ENCODE results near the gene RELN. TPM values are rescaled to one million over a fixed set of nuclear protein-coding genes. Genes with fewer than 3 reads are reported as not detected.

Gene RELN
- total and polyA plus RNA-seq, 9 of the 15 experiments (the other 6 are each of a cell fraction or from before 2014, with no cell fraction given), result 12.9 to 43.2 (median 18.1) TPM

DNA sequence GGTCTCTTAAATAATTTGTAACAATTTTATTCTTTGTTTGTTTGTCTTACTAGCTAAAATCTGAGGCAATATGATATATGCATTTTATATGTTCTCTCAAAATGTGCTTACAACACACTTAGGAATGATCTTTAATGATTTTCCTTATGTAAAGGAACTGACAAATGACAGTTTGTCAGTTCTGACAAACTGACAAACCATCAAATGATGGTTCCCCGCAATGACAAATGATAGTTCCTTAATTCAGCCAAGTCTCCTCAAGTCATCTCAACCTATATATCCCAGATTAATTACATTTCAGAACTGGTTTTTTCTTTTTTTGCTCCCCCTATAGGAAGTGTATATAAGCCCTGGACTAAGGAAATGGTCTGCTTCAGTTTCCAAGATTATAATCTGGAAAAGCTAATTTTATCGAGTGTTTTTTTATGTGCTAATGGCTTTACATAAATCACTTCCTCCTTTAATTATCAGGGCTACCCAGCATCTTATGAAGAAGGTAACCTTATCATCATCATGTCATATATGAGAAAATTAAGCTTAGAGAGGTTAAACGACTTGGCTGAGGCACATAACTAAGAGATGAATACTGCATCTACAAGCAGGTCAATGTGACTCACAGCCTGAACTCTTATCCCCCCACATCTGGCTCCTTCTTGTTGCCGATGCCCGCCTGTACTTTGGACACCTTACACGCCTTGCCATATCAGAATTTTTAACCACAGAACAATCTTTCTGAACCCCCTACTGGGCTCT, 75.1 kb downstream of the RELN start (continued):
- TF ChIP-seq NR2C2 (CRISPR knock-in tag; IDR thresholded peaks at IDR 0.05), result no peak
- TF ChIP-seq NR2C2 (tag; IDR thresholded peaks at IDR 0.05), result 0 out of 2 replicates have a peak, but pooled peaks have one; percentile 14
- TF ChIP-seq, protein P1, sequence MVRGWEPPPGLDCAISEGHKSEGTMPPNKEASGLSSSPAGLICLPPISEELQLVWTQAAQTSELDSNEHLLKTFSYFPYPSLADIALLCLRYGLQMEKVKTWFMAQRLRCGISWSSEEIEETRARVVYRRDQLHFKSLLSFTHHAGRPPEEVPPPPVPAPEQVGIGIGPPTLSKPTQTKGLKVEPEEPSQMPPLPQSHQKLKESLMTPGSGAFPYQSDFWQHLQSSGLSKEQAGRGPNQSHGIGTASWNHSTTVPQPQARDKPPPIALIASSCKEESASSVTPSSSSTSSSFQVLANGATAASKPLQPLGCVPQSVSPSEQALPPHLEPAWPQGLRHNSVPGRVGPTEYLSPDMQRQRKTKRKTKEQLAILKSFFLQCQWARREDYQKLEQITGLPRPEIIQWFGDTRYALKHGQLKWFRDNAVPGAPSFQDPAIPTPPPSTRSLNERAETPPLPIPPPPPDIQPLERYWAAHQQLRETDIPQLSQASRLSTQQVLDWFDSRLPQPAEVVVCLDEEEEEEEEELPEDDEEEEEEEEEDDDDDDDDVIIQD (CRISPR knock-in tag; IDR thresholded peaks at IDR 0.05), result no peak
- TF ChIP-seq, protein P2, sequence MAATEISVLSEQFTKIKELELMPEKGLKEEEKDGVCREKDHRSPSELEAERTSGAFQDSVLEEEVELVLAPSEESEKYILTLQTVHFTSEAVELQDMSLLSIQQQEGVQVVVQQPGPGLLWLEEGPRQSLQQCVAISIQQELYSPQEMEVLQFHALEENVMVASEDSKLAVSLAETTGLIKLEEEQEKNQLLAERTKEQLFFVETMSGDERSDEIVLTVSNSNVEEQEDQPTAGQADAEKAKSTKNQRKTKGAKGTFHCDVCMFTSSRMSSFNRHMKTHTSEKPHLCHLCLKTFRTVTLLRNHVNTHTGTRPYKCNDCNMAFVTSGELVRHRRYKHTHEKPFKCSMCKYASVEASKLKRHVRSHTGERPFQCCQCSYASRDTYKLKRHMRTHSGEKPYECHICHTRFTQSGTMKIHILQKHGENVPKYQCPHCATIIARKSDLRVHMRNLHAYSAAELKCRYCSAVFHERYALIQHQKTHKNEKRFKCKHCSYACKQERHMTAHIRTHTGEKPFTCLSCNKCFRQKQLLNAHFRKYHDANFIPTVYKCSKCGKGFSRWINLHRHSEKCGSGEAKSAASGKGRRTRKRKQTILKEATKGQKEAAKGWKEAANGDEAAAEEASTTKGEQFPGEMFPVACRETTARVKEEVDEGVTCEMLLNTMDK (IDR thresholded peaks at IDR 0.05; ENCODE audit: borderline replicate concordance, insufficient read depth, low read depth, low read length, poor library complexity, severe bottlenecking), result no peak
- TF ChIP-seq CTBP1 (IDR thresholded peaks at IDR 0.05; ENCODE audit: borderline replicate concordance), result peak; percentile 59; the same call in 1 of the 2 replicates
- TF ChIP-seq ZC3H4 (CRISPR knock-in tag; IDR thresholded peaks at IDR 0.05; ENCODE audit: borderline replicate concordance), result no peak
- TF ChIP-seq SREBF1 (IDR thresholded peaks at IDR 0.05; ENCODE audit: borderline replicate concordance, low read depth, low read length), result no peak
- 0 out of 3 replicates have a peak, but pooled peaks of 1 of the 2 experiments have one; percentile 8 for TF ChIP-seq CBX3 (IDR thresholded peaks at IDR 0.05; ENCODE audit: borderline replicate concordance in 1 of 2, low read length in 2 of 2)
- TF ChIP-seq NFIC (IDR thresholded peaks at IDR 0.05), result peak; percentile 19; the same call in 1 of the 2 replicates
- TF ChIP-seq KDM2B (CRISPR knock-in tag; IDR thresholded peaks at IDR 0.05), result no peak
- peak; percentile 53 for TF ChIP-seq TCF3 (CRISPR knock-in tag; IDR thresholded peaks at IDR 0.05)
- TF ChIP-seq DPF2 (IDR thresholded peaks at IDR 0.05), result peak; percentile 71
- TF ChIP-seq STAG1 (CRISPR knock-in tag; IDR thresholded peaks at IDR 0.05; ENCODE audit: borderline replicate concordance), result no peak
- TF ChIP-seq TOE1 (IDR thresholded peaks at IDR 0.05; ENCODE audit: borderline replicate concordance), result no peak
- no peak for TF ChIP-seq TOE1 (CRISPR knock-in tag; IDR thresholded peaks at IDR 0.05; ENCODE audit: borderline replicate concordance, low read depth)
- no peak for TF ChIP-seq ZNF696 (CRISPR knock-in tag; conservative IDR thresholded peaks at IDR 0.05)
- TF ChIP-seq DMBX1 (CRISPR knock-in tag; IDR thresholded peaks at IDR 0.05; ENCODE audit: borderline replicate concordance), result no peak
- TF ChIP-seq, protein P3, sequence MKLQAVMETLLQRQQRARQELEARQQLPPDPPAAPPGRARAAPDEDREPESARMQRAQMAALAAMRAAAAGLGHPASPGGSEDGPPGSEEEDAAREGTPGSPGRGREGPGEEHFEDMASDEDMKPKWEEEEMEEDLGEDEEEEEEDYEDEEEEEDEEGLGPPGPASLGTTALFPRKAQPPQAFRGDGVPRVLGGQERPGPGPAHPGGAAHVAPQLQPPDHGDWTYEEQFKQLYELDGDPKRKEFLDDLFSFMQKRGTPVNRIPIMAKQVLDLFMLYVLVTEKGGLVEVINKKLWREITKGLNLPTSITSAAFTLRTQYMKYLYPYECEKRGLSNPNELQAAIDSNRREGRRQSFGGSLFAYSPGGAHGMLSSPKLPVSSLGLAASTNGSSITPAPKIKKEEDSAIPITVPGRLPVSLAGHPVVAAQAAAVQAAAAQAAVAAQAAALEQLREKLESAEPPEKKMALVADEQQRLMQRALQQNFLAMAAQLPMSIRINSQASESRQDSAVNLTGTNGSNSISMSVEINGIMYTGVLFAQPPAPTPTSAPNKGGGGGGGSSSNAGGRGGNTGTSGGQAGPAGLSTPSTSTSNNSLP (IDR thresholded peaks at IDR 0.05; ENCODE audit: borderline replicate concordance, low read depth, low read length), result peak; percentile 75; the same call in 1 of the 2 replicates
- peak; percentile 75 for TF ChIP-seq SMARCE1 (IDR thresholded peaks at IDR 0.05)
- no peak for TF ChIP-seq RB1 (IDR thresholded peaks at IDR 0.05; ENCODE audit: low read depth)
